NCI-H2227 treated with DMSO at 0.1 percent for 48 hours (cell line): Measurements from ENCODE around the gene IGFLR1.

Experiments
- DNase-seq: peaks from one replicate; lab custom pipeline; 2025; lab: John Stamatoyannopoulos, UW

The IGFLR1 gene

DNA sequence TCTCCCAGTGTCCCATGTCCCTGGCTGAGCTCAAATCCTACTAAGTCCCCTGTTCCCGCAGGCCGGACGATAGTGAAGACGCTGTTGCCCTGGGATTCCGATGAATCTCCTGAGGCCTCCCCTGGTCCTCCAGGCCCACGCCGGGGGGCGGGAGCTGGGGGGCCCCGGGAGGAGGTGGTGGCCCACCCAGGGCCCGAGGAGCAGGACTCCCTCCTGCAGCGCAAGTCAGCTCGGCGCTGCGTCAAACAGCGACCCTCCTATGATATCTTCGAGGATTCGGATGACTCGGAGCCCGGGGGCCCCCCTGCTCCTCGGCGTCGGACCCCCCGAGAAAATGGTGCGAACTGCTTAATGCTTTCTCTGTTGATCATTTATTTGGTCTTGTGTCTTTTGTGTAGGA, 18.6 kb downstream of the IGFLR1 start:
- DNase-seq = no peak

DNA sequence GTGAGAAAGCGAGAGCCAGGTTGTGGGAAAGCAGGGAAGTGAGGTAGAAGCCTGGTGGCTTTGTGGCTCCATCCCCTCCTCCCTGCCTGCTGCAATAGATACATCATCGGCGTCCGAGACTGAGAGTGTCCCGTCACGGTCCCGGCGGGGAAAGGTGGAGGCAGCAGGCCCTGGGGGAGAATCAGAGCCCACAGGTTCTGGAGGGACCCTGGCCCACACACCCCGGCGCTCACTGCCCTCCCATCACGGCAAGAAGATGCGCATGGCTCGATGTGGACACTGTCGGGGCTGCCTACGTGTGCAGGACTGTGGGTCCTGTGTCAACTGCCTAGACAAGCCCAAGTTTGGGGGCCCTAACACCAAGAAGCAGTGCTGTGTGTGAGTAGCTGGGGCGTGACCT, 19.4 kb downstream of the IGFLR1 start:
- no peak for DNase-seq

DNA sequence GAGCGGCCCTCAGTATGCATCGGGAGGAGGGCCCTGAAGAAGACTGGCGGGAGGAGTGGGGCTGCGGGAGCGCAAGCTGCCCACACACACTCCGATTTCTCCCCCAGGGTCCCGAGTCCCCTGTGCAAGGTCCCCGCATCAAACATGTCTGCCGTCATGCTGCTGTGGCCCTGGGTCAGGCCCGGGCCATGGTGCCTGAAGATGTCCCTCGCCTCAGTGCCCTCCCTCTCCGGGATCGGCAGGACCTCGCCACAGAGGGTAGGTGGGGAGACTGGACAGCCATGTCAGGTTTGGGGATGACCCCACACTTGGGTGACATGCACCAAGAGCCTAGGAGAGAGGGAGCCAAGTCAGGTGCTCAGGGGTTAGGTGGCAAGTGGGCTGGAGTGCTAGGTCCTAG, 19.8 kb downstream of the IGFLR1 start:
- no peak for DNase-seq

DNA sequence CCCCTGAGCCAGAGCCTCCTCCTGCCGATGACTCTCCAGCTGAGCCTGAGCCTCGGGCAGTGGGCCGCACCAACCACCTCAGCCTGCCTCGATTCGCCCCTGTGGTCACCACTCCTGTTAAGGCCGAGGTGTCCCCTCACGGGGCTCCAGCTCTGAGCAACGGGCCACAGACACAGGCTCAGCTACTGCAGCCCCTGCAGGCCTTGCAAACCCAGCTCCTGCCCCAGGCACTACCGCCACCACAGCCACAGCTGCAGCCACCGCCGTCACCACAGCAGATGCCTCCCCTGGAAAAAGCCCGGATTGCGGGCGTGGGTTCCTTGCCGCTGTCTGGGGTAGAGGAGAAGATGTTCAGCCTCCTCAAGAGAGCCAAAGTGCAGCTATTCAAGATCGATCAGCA, 20.9 kb downstream of the IGFLR1 start:
- no peak for DNase-seq

DNA sequence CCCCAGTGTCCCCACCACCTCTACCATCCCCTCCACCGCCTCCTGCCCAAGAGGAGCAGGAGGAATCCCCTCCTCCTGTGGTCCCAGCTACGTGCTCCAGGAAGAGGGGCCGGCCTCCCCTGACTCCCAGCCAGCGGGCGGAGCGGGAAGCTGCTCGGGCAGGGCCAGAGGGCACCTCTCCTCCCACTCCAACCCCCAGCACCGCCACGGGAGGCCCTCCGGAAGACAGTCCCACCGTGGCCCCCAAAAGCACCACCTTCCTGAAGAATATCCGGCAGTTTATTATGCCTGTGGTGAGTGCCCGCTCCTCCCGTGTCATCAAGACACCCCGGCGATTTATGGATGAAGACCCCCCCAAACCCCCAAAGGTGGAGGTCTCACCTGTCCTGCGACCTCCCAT, 21.6 kb downstream of the IGFLR1 start:
- no peak for DNase-seq

DNA sequence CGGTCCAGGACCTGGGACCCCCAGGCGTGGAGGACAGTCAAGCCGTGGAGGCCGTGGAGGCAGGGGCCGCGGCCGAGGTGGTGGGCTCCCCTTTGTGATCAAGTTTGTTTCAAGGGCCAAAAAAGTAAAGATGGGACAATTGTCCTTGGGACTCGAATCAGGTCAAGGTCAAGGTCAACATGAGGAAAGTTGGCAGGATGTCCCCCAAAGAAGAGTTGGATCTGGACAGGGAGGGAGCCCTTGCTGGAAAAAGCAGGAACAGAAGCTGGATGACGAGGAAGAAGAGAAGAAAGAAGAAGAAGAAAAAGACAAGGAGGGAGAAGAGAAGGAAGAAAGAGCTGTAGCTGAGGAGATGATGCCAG, 22.1 kb downstream of the IGFLR1 start:
- no peak for DNase-seq

DNA sequence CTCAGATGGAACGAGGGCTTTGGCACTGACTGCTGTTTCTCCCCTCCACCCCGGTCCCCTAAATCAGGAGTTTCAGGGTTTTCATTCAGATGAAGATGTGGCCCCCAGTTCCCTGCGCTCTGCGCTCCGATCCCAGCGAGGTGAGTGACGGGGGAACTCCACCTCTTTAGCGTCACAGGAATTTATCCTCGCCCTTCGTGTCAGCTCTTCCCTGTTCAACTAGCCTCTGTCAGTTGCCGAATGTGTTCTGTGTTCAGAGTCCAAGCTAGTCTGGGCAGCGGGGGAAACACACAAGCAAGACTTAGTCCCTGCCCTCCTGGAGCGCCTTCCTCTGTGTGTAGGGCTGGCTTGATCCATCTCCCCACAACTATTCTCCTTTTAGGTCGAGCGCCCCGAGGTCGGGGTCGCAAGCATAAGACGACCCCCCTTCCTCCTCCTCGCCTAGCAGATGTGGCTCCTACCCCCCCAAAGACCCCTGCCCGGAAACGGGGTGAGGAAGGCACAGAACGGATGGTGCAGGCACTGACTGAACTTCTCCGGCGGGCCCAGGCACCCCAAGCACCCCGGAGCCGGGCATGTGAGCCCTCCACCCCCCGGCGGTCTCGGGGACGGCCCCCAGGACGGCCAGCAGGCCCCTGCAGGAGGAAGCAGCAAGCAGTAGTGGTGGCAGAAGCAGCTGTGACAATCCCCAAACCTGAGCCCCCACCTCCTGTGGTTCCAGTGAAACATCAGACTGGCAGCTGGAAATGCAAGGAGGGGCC, 22.7 kb downstream of the IGFLR1 start:
- DNase-seq = no peak

DNA sequence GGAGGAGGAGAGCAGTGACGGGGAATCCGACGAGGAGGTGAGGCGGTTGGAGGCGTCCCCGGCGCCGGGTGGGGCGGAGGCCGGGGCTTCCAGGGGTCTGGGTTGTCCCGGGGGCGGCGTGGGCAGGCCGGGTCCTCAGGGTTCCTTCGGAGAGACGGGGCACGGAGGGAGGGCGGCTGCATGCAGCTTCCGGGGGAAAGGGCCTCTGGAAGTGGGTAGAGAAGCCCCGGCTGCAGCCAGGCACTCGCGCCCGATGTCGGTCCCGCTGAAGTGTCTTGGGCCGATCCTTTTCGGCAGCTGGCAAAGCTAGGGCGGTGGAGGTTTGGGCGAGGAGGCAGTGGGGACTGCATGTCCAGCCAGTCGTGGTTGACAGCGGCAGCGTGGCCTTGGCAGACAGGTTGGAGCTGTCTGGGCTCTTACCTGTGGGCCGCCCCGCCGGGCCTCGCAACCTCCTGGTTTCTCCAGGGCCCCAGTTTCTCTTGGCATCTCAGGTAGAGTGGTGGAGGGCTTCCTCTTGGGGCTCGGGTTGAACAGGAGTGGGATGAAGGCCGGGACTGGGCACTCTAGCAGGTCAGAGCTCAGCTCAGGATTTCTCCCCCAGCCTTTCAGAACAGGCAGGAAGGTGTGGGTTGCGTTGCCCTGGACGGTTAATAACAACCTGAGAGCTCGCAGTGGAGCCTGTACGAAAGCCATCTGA, 23.8 kb downstream of the IGFLR1 start:
- DNase-seq = peak; percentile 46

DNA sequence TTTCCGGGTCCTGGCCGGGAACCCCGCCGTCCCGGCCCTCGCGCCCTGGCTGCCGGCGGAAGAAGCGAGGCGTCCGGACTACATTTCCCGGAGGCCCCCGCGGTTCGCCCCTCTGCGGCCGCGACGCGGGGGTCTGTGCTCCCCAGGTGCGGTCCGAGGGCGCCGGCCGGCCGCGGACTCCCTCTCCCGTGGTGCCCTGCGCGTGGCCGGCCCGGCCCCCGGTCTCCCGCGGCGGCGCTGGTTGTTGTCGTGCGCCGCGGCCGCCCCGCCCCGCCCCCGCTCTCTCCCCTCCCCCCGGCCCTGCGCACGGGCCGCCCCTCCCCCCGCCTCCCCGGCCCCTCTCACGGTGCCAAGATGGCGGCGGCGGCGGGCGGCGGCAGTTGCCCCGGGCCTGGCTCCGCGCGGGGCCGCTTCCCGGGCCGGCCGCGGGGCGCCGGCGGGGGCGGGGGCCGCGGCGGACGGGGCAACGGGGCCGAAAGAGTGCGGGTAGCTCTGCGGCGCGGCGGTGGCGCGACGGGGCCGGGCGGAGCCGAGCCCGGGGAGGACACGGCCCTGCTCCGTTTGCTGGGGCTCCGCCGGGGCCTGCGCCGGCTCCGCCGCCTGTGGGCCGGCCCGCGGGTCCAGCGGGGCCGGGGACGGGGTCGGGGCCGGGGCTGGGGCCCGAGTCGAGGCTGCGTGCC, 24.4 kb downstream of the IGFLR1 start, which contains the start of gene KMT2B:
Gene KMT2B, plus strand, starts transcription at position 339 of the 680 bp plus-strand sequence. Its CDS starts 16 bp downstream, at position 355.
- peak; percentile 100 for DNase-seq

DNA sequence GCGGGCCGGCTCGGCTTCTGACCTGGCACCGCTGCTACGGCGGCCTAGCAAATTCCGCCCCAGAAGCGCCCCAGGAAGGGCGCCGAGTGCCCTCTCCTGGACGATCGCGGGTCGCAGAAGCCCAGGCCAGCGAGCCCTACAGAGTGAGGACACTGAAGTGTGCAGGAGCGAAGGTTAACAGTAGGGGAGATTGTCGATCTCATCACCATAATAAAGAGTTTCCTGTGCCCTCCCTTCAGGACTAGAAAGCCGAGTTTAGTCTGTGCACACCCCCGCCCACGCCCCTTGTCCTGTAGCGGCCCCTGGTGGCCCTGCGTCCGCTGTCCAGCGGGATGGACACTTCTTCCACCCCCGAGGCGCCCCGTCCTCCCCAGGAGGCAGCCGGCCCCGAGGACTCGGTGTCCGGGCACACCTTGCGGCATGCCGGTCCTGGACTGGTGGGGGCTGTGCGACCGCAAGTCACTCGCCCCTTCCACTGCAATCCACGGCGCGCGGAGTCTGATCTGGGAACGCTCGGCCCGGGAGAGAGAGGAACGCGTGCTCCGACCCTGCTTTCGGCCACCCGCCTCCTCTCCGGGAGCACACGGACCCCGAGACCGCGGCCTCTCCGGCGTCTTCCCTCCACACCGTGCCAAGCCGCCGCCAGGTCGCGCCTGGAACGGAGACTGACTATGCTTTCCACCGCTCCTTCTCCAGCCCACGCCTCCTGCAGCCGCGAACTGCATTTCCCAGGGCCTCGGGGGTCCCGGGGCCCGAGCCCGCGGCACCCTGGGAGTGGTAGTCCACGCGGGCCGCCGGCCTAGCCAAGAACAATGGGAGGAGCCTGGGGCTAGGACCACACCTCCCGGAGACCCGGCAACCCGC, 25.2 kb downstream of the IGFLR1 start:
- peak; percentile 99 for DNase-seq

DNA sequence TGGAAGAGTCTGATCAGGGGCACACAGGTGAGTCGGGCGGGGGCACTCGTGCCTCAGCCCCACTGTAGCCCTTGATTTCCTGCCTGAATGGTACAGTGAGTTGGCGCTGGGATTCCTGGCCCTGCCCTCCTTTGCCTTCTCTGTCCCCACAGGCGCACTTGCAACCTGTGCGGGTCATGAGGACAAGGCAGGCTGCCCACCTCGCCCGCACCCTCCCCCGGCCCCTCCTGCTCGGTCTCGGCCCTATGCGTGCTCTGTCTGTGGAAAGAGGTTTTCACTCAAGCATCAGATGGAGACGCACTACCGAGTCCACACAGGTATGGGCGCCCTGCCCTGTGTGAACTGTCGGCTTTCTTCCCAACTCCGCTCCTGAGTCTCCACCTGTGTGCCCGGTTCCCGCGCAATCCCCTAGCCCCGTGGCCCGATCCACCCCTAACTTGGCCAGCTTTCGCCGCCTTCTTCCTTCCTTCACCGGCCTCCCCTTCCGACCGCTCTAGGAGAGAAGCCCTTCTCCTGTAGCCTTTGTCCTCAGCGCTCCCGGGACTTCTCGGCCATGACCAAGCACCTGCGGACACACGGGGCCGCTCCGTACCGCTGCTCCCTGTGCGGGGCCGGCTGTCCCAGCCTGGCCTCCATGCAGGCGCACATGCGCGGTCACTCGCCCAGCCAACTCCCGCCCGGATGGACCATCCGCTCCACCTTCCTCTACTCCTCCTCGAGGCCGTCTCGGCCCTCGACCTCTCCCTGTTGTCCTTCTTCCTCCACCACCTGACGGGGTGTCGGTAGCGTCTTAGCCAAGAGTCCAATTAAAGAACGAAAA, 26.1 kb downstream of the IGFLR1 start:
- DNase-seq = peak; percentile 92

DNA sequence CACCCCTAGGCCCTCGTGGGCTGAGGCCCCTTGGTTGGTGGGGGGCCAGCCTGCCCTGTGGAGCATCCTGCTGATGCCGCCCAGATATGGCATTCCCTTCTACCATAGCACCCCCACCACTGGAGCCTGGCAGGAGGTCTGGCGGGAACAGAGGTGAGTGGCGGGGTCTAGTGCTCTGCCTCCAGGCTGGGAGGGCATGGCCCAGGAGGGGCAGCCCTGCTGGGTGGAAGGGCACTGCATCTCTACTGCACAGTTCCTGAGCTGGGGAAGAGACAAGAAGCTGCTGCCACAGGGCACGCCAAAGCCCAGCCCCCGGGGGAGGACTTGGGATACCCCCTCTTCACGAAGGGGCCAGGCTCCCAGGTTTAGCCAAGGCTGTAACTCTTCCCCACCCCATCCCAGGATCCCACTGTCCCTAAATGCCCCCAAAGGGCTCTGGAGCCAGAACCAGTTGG, 26.9 kb downstream of the IGFLR1 start:
- no peak for DNase-seq

DNA sequence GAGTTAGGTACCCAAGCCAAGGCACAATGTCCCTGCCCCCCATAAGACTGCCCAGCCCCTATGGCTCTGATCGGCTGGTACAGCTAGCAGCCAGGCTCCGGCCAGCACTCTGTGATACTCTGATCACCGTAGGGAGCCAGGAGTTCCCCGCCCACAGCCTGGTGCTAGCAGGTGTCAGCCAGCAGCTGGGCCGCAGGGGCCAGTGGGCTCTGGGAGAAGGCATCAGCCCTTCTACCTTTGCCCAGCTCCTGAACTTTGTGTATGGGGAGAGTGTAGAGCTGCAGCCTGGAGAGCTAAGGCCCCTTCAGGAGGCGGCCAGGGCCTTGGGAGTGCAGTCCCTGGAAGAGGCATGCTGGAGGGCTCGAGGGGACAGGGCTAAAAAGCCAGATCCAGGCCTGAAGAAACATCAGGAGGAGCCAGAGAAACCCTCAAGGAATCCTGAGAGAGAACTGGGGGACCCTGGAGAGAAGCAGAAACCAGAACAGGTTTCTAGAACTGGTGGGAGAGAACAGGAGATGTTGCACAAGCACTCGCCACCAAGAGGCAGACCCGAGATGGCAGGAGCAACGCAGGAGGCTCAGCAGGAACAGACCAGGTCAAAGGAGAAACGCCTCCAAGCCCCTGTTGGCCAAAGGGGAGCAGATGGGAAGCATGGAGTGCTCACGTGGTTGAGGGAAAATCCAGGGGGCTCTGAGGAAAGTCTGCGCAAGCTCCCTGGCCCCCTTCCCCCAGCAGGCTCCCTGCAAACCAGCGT, 27.5 kb downstream of the IGFLR1 start:
- DNase-seq = peak; percentile 46

DNA sequence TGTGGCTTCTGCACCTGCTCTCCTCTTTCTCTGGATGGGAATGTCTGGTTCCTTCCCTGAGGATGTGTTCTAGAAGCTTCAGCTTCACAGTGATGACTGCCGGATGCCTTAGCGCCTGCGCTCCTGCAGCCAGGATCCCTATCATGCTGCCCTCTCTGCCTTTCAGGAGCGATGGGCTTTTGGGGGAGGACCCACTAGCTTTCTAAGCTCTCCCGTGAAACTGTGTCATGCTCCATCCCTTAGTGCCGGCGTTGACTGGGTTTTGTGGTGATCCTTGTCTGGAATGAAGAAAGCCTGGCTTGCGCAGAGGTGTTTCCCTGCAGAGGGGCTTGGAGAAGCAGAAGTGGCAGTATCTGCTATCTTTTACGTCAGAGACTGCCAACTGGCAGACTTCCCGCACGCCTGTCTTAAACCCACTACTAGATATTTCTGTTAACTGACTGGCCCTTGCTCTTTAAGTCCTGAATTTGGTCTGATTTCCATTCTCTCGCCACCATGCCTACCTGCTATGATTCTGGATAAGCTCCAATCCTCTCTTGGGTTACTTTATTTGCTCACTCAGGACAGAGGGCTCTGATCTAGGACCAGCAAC, 28.3 kb downstream of the IGFLR1 start:
- no peak for DNase-seq

DNA sequence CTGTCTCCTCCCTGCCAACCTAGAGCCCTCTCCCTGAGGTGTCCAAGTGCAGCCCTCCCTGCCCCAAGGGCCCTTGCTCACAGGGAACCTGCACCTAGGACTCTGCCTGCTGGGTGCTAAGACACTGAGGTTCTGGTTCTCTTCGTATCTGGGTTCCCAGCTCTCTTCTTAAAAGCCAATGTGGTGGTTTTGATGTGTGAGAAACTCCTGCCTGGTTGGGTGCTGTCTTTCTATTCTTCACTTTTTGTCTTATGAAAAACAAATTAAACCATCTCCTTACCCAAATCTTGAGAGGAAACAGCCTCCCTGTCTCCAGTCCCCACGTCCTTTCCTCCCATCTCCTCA, 28.8 kb downstream of the IGFLR1 start:
- no peak for DNase-seq

DNA sequence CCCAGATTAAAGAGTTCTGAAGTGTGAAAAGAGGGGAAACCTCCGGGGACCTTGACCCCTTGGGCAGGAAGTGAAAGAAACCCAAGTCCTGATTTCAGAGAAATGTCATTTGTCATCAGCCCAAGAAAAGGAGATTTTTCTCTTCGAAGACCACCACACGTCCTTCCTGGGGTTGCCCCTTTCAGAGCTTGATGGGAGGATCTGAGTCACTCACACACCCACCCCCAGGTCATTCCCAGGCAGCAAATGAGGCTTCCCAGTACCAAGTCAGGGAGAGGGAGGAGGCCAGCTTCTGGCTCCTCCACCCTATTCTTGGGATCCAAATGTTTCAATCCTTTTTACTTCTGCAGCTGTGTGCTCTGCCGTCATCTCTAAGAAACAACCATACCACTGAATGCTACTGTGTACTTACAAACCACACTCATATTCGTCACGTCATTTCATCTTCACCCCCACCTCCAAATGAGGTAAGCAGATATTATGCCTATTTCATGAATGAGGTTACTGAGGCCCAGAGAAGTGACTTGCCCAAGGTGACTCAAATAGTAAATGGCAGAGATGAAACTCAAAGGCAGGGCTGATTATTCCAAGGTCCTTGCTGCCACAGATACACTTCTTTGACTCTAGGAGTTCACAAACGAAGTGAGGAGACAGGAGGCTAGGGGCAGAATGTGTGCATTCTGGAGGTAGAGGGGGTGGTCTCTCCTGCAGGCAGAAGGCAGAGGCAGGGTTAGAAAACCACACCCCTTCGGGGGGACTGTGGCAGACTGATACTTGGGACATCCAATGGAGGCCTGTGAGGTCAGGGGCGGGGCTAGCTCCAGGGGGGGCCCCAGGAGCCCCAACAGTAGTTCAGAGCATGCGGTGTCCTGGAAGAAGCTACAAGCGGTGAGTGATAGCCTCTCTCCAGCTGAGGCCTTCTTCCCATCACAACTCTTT, 29.4 kb downstream of the IGFLR1 start:
- DNase-seq = no peak

DNA sequence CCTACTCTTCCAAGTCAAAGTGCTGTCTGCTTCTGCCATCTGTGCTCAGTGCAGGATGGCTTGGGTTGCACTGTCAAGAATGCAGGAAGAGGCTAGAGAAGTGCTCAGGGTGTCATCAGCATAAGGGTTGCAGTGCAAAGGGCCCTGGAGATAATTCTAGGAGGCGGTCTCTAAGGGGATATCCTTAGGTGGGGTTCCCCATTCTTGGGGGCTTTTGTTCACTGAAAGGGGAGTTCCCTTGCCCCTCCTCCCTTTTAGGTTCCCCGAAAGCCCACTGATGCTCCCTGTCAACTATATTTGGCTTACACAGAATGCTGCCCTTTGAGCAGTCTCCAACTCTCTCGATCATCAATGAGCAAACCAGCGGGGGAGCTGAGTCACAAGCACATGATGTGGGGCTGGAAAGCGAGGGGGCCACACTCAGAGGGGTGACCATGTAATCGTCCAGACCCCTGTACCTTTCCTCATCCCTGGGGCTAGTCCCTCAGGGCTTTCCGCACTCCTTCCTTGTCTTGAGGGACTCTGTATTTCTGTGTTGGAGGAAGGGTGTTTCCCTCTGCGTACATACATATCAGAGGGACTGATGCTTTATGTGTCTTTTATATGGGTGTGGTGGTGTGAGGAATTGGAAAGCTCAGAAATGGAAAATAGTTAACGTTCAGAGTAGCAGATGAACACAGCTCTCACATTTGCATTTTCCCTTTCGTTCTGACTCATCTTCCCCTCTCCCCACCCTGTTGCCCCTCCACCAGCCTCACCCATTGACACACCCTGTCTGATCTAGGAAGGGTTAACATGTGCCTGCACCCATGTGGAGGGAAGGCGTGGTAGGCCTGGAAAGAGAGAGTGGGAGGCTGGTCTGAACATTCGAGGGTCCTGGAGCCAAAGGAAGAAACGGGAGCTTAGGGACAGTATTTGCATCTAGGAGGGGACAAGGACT, 31.2 kb downstream of the IGFLR1 start:
- no peak for DNase-seq

DNA sequence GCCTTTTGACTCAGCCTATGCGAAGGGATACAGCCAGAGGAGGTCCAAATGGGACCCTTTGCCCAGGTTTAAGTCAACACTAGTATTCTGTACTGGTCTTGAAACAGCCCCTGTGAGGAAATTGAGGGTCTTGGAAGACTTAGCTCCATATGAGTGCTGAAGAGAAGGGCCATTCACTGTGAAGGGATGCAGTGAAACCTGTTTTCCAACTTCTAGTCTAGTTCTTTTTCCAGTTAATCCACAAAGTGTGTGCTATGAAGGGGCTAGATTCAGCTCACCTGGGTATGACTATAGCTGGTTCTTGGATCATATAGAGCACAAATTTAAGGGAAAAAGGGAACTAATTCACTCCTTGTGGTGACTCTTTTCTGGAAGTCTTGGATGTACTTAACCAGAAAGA, 33.9 kb downstream of the IGFLR1 start:
- DNase-seq = no peak
